Right forelimb (tissue), 1 donor: ENCODE results near the gene DDX10.

Experiments
- DNase-seq: peaks from one replicate; pipeline ENCODE4 v3.0.0-alpha.2; 2018

DDX10 gene

DNA sequence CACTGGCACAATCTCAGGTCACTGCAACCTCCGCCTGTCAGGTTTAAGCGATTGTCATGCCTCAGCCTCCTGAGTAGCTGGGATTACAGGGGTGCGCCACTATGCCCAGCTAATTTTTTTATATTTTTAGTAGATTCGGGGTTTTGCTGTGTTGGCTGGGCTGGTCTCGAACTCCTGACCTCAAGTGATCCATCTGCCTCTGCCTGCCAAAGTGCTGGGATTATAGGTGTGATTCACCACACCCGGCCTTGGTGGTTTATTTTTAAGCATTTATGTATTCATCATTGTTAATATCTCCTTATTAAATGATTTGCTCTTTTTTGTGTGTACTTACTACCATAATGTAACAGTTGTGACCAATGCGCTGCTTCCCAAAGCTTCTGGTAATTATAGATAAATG, 171.7 kb downstream of the DDX10 start:
- DNase-seq = no peak

DNA sequence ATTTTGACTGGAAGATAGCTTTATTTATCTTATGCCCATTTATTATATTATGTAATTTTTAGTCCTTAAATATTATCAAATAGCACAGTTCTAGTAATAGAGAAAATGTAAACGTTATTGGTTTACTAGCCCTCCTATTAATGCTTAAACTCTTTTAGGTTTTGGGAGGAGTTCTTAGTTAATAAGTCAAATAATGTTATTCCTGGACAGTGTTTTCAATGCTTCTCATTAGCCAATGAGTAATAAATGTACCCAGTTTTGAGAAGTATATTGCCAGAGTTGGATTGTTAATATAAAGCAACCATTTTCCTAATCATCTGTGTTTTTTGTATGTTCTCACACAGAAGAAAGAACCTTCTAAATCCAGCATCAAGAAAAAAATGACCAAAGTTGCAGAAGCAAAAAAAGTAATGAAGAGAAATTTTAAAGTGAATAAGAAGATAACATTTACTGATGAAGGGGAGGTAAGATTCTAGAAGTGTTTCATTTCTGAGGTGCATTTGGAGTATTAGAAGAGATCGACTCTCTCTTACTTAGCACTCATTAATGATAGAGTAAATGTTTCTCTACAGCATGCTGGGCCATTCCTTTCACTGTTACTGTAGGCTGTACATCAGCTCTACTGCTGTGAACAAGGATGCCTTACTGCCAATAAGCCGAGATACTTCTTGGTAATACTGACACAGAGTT, 173.4 kb downstream of the DDX10 start:
- DNase-seq = no peak

DNA sequence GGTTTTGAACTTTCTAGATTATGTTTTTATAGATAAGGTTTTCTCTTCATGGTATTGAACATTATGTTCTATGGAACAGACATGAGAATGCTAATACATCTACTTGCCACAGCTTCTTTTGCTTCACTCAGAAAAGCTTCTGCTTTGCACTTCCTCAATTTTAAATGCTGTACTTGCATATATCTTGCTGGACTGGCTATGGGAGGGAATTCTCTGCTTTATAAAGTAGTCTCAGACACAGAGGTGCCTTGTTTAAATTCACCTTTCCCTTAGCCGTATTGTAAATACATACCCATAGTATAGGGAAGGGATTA, 173.9 kb downstream of the DDX10 start:
- DNase-seq = no peak

DNA sequence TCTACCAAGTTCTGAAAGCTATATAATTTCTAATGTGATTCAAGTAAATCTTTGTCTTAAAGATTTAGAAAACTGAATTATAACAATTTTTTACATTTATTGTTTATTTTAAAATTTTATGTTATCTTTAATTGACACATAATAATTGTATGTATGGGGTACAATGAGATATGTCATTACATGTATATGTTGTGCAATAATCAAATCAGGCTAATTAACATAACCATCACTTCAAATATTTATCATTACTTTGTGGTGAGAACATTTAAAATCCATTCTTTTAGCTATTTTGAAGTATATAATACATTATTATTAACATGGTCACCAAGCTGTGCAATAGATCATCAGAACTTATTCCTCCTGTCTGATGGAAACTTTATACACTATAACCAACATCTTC, 181.1 kb downstream of the DDX10 start:
- DNase-seq = no peak

DNA sequence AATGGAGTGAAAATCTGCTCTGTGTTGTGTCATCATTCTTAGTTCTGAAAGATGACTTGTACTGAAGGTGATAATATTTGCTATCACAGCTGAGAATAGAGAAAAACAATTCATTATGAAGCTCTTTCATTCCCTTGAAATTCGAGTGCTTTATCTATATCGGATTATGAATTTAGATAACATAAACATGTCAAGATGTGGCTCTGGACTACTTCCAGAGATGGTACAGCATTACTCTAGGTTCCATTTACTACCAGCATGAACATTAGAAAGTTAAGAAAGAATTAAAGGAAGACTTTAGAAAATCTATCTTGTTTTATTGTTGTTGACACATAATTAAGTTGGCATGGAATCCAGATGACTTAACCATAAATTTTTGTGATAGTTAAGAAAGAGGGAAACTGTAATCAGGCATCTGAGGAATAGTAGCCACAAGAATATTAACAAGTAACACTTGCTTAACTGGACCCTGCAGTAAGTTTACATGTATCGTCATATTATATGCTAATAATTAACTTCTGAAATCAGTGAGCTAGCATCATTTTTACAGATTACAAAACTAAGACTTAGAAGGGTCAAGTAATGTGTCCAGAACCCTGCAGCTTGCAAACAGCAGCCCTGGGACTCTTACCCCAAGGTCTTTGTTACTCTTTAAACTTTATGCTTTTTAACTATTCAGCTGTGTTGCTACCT, 182.6 kb downstream of the DDX10 start:
- no peak for DNase-seq

DNA sequence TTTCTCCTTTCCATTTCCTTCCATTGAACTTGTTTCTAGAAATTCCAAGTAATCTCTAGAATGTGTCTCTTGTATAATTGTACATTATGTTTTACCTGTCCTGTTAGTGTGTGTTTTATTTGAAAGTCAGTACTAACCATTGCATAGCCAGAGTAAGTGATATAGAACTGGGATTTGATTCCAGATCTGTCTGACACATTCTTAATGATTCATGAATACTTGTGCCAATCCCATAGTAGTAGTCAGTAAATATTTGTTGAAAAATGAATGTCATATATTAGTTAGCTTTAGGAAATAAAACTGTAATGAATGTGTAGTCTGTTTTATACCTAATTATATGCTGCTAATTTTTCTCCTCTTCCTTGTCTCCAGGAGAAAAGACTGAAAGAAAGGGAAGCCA, 186.9 kb downstream of the DDX10 start:
- DNase-seq = no peak

DNA sequence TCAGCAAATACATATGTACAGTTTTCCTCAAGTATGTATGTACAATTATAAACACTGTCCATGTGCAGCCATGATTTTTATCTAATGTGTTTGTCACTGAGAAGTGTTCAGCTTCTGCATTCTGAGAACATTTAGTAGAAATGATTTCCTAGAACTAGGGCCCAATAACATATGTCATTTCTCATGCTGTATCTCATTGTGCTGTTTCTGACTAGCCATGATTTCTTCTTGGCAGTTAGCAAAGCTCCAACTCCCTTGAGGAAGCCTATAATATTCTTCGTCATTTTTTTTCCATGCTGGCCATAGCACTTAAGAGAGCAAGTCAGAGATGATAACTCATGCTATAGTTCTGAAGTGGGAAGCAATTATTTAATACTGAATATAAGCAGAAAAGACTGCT, 187.8 kb downstream of the DDX10 start:
- no peak for DNase-seq

DNA sequence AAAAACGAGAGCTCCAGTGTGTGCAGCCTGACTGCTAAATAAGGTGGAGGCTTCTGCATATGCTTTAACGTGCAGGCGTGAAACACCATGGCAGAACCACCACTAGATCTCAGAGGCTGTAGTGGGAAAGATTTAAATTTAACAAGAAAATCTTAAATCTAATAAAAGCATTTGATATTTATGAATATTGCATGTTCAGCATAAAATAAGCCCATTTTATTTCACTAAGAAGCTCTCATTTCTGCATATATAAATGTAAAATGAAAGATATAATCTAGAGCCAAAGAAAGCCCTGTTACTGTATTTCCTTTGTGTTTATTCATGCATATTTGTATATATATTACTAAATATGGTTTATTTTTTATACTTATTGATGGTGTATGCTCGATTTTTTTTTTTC, 188.3 kb downstream of the DDX10 start:
- DNase-seq = no peak

DNA sequence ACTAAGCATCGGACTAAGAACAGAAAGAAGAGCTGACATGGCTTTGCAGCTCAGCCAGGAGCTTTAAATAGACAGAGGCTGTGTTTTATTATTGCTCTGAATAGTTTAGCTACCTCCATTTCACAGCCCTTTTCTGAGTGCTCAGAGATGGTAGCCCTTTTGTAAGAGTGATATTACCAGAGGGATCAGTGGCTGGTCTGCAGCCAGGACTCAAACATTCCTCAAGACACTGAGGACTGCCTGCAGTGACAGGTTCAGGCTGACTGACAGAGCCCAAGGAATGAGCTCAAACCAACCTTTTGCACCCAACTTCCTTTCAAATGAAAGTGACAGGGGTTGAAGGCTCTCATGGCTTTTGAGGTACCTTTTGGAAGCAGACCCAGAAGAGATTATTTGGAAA, 189.0 kb downstream of the DDX10 start:
- DNase-seq = no peak

DNA sequence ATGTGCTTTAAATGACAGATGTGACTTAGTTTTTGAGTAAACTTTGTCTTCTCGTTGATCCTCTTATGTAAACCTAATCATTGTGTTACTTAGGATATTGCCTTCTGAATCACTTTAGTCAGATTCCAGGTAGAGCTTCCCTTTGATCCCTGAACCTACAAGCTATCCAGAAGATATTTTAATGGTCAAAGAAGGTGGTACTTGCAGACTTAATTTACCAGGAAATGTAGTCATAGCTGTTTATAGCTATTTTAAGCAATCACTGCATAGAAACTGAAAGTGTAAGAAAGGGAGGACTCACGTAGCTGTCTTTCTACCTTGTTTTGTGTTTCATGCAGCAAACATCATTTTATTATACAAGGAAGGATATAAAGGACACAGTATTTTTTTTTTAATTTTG, 189.5 kb downstream of the DDX10 start:
- DNase-seq = no peak

DNA sequence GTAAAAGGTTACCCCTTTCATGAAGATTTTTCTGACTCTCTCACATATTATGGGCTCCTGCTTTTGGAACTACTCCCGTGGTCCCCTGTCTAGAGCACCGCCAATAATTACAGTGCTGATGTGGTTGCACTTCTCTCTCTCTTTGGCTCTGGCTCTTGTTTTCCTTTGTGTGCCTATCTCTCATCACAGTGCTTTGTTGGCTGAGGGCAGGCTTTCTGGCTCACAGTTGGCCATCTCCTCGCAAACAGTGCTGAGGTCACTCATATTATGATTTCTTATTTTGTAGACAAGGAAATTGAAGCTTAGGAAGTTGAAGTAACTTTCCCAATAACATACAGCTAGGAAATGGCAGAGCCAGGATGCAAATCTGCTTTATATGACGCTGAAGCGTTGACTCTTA, 192.5 kb downstream of the DDX10 start:
- DNase-seq = no peak

DNA sequence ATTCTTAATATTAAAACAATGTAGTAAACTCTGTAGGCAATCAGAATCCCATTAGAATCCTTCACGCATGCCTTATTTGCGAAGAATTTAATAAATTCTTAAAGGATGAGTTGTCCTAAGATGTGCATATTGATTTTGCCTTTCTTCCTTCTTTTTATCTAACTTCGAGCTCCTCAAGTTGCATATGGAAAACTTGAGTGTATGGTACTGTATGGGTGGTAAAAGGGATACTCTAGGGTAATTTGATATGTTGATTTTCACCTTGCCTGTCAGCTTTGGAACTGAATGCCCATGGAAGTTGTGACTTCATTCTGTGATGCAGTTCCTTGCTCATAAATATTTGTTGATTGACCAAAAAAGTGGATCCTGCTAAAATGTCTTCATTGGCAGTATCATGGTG, 193.8 kb downstream of the DDX10 start:
- DNase-seq = no peak

DNA sequence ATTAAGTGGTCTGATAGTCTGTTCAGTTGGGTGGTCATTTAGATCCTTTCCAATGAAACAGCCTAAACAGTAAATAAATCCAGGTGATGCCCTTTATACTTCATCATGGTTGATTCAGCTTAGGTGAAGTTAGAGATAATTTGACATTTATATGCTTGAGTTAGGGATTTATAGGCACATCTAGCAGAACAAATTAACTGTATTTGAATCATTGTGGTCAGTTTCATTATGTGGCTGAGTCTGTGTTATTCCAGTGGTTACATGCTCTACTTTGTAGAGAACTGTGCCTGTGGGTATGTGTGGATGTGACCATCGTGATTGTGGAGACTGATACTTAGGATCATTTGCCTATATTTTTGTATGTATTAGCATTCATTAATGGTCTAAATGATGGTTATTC, 194.6 kb downstream of the DDX10 start:
- DNase-seq = no peak

DNA sequence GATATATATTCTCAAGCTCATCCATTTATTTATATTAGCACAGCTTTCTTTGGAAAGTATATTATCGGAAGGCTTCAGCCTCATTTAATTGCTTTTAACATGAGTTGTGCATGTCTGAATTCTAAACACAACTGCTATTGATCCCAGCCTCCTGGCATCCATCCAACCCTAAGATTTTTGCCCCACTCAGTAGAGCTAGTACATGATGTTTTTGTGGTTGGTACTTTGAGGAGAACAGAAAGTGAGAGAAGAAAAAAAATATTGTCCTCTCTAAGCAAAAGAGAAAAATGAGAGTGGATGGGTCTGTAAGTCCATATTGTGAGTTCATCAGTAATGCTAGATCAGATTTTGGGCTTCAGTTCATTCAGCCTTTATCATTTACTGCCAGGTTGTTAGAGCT, 198.7 kb downstream of the DDX10 start:
- DNase-seq = no peak

DNA sequence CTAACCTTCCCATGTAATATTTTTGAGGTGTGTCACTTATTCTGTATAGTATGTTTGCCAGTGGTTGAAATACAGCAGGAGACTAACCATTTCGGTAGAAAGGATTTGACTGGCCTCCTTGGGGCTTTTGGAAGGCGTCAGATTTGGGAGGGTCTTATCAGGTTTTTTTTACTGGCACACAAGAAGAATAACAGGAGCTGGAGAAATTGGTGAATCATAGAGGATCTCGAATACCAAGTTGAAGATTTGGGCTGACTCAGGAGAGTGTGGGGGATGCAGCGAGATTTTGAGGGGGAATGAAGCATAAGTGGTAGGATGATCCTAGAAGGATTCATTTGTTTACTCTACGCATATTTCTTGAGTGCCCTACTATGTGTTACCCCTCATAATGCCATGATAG, 200.5 kb downstream of the DDX10 start:
- DNase-seq = no peak

DNA sequence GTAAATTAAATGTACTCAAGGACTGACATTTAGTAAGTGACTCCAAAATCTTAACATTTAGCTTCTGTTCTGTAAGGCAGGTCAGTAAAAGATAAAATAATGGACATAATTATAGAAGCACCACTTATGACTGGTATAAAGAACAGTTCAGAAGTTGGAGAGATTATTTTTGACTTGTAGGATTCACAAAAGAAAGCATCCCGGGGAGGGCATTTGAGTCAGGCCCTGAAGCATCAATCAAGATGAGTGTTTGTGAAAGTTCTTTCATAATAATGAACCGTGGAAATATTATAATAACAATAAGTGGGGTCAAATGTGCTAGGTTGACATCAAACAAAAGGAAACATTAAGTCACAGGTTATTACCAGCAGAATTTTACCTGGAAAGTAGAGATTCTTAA, 201.9 kb downstream of the DDX10 start:
- DNase-seq = no peak

DNA sequence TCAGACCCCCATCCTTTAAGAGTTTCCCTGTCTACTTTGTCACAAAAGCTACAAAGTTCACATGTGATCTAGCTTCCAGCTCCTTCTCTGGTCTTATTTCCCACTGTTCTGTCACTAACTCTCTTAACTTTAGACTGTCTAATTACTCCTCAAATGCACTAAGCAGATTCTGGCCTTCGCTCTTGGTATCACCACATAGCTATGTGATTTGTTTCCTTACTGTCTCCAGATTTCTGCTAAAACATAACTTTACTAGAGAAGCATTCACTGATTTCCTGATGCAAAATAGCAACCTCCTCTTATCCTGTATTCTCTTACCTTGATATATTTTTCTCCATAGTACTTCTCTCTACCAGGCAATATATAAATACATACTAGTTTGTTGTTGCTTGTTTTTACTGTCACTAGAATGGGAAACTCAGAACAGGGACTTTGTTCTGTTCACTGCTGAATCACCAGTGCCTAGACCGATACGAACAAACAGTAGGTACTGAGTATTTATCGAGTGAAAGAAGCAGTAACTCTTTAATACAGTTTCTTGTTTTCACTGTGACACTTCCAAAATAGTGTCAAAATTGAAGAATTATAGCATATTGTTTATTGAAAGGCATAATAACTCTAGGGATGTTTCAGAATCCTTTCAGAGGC, 205.6 kb downstream of the DDX10 start:
- no peak for DNase-seq

DNA sequence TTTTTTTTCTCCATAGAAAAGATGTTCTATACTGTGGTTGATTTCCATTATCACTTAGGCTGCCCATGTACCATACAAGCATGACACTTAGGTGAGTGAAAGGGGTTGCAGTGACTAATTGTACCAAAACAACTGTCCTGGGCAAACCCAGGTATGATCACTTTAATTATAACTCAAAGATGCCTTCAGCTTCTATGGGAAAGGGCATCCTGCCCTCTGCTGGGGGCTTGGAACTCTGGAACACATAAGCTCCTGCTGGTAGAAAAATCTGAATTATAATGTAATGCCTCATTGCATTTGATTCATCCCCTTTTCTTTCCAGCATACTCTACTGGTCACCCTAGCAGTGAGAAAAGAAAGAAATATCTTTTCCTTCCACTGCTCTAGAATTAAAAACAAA, 206.3 kb downstream of the DDX10 start:
- no peak for DNase-seq

DNA sequence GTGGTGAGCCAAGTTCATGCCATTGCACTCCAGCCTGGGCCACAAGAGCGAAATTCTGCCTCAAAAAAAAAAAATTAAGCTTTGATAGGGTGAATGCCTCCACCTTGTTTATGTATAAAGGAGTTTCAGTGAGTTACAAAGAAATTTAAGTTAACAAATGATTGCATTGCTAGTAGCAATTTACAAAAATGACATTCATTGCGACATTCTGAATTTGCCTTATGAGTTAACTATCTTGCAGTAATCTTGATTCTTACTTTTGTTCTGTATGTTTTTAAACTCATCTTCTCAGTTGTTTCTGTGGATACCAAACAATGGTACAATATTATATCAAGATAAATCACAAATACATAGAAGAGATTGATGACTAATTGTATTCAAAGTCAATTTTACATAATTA, 207.0 kb downstream of the DDX10 start:
- DNase-seq = no peak

DNA sequence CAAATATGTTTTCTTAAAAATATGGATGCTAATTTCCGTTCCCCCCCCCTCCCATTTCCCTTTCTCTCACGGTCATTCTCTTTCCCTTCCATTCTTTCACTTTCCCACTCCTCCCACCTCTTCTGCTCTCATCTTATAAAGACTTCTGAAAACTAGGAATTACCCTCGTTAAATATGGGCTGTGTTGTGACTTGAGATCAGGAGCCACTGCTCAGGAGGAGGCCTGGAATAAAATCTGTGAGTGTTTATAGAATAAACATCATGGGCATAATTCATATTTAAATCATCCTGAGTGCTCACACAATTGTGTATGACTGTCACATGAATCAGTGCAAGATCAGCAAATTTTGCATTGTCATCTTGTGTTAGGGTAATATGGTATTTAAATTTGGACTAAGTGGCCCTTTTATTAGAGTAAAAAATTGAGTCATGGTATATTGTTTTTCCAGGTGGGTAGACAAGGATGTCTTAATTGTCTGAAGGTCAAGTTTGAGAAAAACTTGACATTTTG, 208.0 kb downstream of the DDX10 start:
- DNase-seq = no peak

DNA sequence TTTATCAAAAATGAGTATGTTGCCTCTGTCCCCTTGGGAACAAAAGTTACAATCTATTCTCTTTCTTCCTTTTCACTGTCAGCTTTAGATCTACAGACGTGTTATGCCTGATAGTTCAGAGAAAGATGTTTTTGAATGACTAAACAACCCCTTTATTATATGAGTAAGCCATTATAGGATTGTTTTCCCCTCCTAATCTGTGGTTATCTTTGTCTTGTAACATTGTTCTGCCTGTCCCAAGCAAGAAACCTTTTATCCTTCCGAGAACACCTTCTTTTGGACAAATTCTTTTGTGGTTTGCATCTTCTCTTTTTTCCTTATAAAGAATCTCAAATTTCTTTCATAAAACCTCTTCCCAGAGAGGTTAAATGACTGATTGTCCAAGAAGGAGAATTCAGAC, 208.4 kb downstream of the DDX10 start:
- no peak for DNase-seq

DNA sequence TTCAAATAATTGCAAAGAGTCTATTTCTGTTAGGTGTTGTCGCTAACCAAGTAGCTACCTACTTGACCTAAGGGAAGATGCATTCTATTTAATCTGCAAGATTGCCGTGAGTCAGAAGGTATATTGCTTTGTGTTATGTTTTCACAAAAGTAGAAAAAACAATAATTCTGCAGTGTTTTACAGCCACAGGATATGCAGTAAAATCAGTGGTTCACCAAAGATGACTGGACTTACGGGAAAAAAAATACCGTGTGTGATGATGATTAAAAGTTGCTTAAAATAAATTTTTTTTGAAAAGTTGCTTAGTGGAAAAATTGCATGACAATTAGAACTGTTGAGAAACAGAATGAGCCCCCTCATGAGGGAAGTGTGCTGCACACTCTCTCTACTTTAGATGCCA, 209.1 kb downstream of the DDX10 start:
- no peak for DNase-seq

DNA sequence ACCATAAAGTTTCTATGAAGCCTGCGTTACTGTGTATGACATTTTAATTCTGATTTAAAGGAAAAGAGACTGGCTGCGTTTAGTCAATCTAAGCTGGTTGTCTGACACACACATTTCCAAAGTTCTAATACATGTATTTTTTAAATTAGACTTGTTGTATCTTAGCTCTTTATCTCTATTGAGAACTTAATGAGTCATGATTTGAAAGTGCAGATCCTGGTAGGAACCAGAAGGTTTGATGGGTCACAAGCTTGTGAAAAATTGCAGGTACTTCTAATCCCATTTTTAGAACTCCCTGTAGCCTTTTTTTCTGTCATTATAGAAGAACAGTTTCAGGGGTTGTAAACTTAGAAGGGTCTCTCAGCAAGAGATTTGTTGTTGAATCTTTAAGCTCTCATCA, 210.3 kb downstream of the DDX10 start:
- no peak for DNase-seq

DNA sequence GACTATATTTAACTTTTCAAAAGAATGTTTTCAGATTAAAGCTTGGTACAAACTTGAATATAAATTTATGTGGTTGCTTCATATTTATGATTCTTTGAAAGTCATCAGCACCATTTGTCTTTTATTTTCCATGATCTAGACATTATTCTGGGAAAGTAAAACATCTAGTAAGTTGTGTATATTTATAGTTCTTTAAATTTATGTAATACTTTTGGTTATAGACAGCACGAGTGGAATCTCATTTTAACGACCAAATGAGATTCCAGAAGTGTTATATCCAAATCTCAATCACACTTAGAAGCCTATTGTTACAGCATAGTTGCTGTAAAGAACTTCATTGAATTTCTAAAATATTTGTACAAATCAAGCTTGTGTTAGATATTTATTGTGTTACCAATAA, 212.3 kb downstream of the DDX10 start:
- DNase-seq = no peak

DNA sequence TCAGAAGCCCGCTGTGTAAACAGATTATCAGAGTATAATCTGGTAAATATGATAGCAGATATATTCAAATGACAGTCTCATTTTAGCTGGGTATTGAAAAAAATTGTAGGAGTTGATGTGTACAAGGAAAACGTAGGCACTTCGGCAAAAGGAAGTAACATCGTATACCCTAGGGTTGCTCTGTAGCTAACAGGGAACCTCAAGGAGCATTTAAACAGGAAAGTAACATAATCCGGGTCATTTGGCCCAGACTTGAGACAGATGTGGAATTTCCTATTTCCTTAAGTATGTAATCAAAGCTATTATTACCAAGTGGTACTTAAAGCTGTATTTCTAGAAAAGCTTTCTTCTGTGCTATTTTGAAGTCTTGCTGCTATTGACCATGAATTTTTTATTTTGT, 215.6 kb downstream of the DDX10 start:
- no peak for DNase-seq
